Astrocyte (in vitro differentiated cells and primary cell): ENCODE measurements around the gene THOC2. TPM values are rescaled to one million over a fixed set of nuclear protein-coding genes. Genes with fewer than 3 reads are reported as not detected.
"Not testable (repeated sequence)": the region's sequence is repeated elsewhere in the genome, so short reads cannot be mapped to it uniquely, and the experiment has no call there.

Experiments
- DNase-seq: peaks from one replicate; pipeline ENCODE4 v3.0.0-alpha.2; 2010; ENCODE audit warnings: low read depth
- FAIRE-seq: peaks from 2 replicates; lab custom pipeline; 2011; peaks lifted over from hg19 to GRCh38; lab: Jason Lieb, UNC
- H2AFZ ChIP-seq: 2 replicates; pipeline ENCODE4 v1.6.0; 2012; ENCODE audit warnings: low read depth, low read length, inconsistent platforms
- H3K27ac ChIP-seq: 2 replicates; pipeline ENCODE4 v1.5.1; 2011; ENCODE audit warnings: low read depth, low read length, inconsistent platforms
- H3K27me3 ChIP-seq: 2 replicates; pipeline ENCODE4 v1.6.0; 2011; ENCODE audit warnings: low read length, inconsistent platforms; ENCODE audit not compliant: insufficient read depth
- H3K36me3 ChIP-seq: 2 replicates; pipeline ENCODE4 v1.5.1; 2011; ENCODE audit warnings: low read length, inconsistent platforms; ENCODE audit not compliant: insufficient read depth
- H3K4me1 ChIP-seq: 2 replicates; pipeline ENCODE4 v1.5.1; 2011; ENCODE audit warnings: low read length, inconsistent platforms; ENCODE audit not compliant: insufficient read depth
- H3K4me2 ChIP-seq: 2 replicates; pipeline ENCODE4 v1.6.0; 2012; ENCODE audit warnings: low read length, inconsistent platforms
- H3K4me3 ChIP-seq: 2 replicates; pipeline ENCODE4 v1.5.1; 2011; ENCODE audit warnings: low read depth, mild to moderate bottlenecking, low read length, inconsistent platforms; ENCODE audit not compliant: insufficient read depth
- H3K79me2 ChIP-seq: 2 replicates; pipeline ENCODE4 v1.6.0; 2012; ENCODE audit warnings: mild to moderate bottlenecking, low read length, inconsistent platforms; ENCODE audit not compliant: insufficient read depth
- H3K9ac ChIP-seq: 2 replicates; pipeline ENCODE4 v1.6.0; 2012; ENCODE audit warnings: mild to moderate bottlenecking, low read length, inconsistent platforms
- H3K9me3 ChIP-seq: 2 replicates; pipeline ENCODE4 v1.5.1; 2012; ENCODE audit warnings: low read depth, mild to moderate bottlenecking, low read length, inconsistent platforms; ENCODE audit not compliant: insufficient read depth
- H4K20me1 ChIP-seq: 2 replicates; pipeline ENCODE4 v1.6.0; 2012; ENCODE audit warnings: low read length, inconsistent platforms; ENCODE audit not compliant: insufficient read depth
- H3K27ac Mint-ChIP-seq: one replicate; pipeline ENCODE4 v1.8.0; 2021; ENCODE audit warnings: mild to moderate bottlenecking, mixed read lengths; ENCODE audit not compliant: unreplicated experiment
- H3K27me3 Mint-ChIP-seq: one replicate; pipeline ENCODE4 v1.8.0; 2021; ENCODE audit warnings: low read depth, mixed read lengths; ENCODE audit not compliant: unreplicated experiment
- H3K36me3 Mint-ChIP-seq: one replicate; pipeline ENCODE4 v1.8.0; 2021; ENCODE audit warnings: low read depth, mixed read lengths; ENCODE audit not compliant: unreplicated experiment
- H3K4me1 Mint-ChIP-seq: one replicate; pipeline ENCODE4 v1.8.0; 2021; ENCODE audit warnings: low read depth, mixed read lengths; ENCODE audit not compliant: unreplicated experiment
- H3K4me3 Mint-ChIP-seq: one replicate; pipeline ENCODE4 v1.8.0; 2021; ENCODE audit warnings: mild to moderate bottlenecking, moderate library complexity, mixed read lengths; ENCODE audit not compliant: unreplicated experiment
- H3K9me3 Mint-ChIP-seq: one replicate; pipeline ENCODE4 v1.8.0; 2021; ENCODE audit warnings: mild to moderate bottlenecking, mixed read lengths; ENCODE audit not compliant: unreplicated experiment
- CTCF ChIP-seq: IDR thresholded peaks from 2 replicates; pipeline ENCODE4 v1.5.1; 2011; ENCODE audit warnings: low read depth, mild to moderate bottlenecking, inconsistent platforms, low read length, moderate library complexity; ENCODE audit not compliant: insufficient read depth
- EZH2 ChIP-seq: IDR thresholded peaks from 2 replicates; pipeline ENCODE4 v1.6.1; 2012; ENCODE audit warnings: mild to moderate bottlenecking, low read length, inconsistent platforms; ENCODE audit not compliant: insufficient read depth
- total RNA-seq: library from RNA; stranded (reverse); gene quantifications from 2 replicates; pipeline ENCODE4 v1.2.1, GENCODE V29; 2021

The THOC2 gene
- total RNA-seq, 1 donor from 2014 or later = 64.8 TPM

GRCh38 chrX:123580792-123581191 lies 152.1 kb downstream of the THOC2 start:
- FAIRE-seq = peak; percentile 82

GRCh38 chrX:123574027-123574426 lies 158.8 kb downstream of the THOC2 start:
- not testable (repeated sequence) for H3K9ac ChIP-seq, H2AFZ ChIP-seq, H3K27me3 ChIP-seq, H3K9me3 Mint-ChIP-seq, H3K36me3 ChIP-seq, H3K27ac ChIP-seq, DNase-seq, H4K20me1 ChIP-seq, H3K4me3 ChIP-seq, H3K79me2 ChIP-seq, FAIRE-seq, H3K27ac Mint-ChIP-seq, H3K4me1 ChIP-seq, H3K4me3 Mint-ChIP-seq, H3K36me3 Mint-ChIP-seq, H3K9me3 ChIP-seq, H3K27me3 Mint-ChIP-seq, H3K4me1 Mint-ChIP-seq, H3K4me2 ChIP-seq

More at GRCh38 chrX:123580792-123581191, 152.1 kb downstream of the THOC2 start:
- no peak for DNase-seq
- TF ChIP-seq CTCF (no peak), EZH2 (no peak)
- Histone ChIP-seq H3K27ac (no peak overlapping the region), H2AFZ (no peak overlapping the region), H3K4me1 (no peaks in the 10 kb centered on the region), H3K4me2 (no peak overlapping the region), H3K27me3 (no peaks in the 10 kb centered on the region), H3K9ac (no peak overlapping the region), H4K20me1 (no peaks in the 10 kb centered on the region), H3K9me3 (no peaks in the 10 kb centered on the region), H3K79me2 (no peaks in the 10 kb centered on the region), H3K4me3 (no peak overlapping the region), H3K36me3 (no peaks in the 10 kb centered on the region)
- Mint-ChIP-seq H3K9me3 (no peaks in the 10 kb centered on the region), H3K36me3 (no peaks in the 10 kb centered on the region), H3K27ac (no peak overlapping the region), H3K4me3 (no peak overlapping the region), H3K4me1 (no peaks in the 10 kb centered on the region), H3K27me3 (no peaks in the 10 kb centered on the region)

GRCh38 chrX:123570011-123570590 lies 162.8 kb downstream of the THOC2 start:
- no peak for TF ChIP-seq CTCF
- TF ChIP-seq EZH2 = no peak
- no peaks in the 10 kb centered on the region for H3K9me3 ChIP-seq
- no peaks in the 10 kb centered on the region for H3K4me1 Mint-ChIP-seq
- no peak for FAIRE-seq
- H3K79me2 ChIP-seq = no peaks in the 10 kb centered on the region
- H3K36me3 ChIP-seq = no peaks in the 10 kb centered on the region
- H3K4me2 ChIP-seq = no peak overlapping the region
- no peak overlapping the region for H3K4me3 Mint-ChIP-seq
- no peak overlapping the region for H3K27ac Mint-ChIP-seq
- no peak overlapping the region for H3K9ac ChIP-seq
- H3K4me1 ChIP-seq = no peaks in the 10 kb centered on the region
- H3K27ac ChIP-seq = no peak overlapping the region
- H3K27me3 Mint-ChIP-seq = no peaks in the 10 kb centered on the region
- H3K27me3 ChIP-seq = no peaks in the 10 kb centered on the region
- DNase-seq = no peak
- peaks cover 5% of the 10 kb centered on the region for H3K36me3 Mint-ChIP-seq
- H3K4me3 ChIP-seq = no peak overlapping the region
- no peaks in the 10 kb centered on the region for H4K20me1 ChIP-seq
- H3K9me3 Mint-ChIP-seq = peaks cover 10% of the 10 kb centered on the region
- no peak overlapping the region for H2AFZ ChIP-seq
